Left hindlimb (tissue), 1 donor: ENCODE results near the gene DNAH10.
"Not testable (repeated sequence)": the region's sequence is repeated elsewhere in the genome, so short reads cannot be mapped to it uniquely, and the experiment has no call there.

Experiments used
- DNase-seq: peaks from one replicate; pipeline ENCODE4 v3.0.0-alpha.2; 2018

Gene DNAH10

DNA sequence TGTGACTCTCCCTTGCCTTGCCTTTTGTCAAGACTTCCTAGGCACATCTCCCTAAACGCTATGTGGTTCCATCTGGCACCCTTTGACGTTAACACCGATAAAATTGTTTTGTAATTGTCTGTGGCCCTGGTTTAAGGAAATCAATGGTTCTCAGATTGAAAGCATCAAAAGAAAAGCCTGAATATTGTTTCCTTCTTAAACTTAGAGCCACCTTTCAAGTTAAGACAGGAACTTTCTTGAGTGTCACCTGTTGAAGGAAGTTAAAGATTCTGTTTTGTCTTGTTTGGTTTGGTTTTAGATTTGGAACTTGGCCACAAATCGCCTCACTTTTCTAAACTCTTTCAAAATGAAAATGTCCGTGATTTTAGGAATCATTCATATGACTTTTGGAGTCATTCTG, 14.8 kb upstream of the DNAH10 start:
- no peak for DNase-seq

DNA sequence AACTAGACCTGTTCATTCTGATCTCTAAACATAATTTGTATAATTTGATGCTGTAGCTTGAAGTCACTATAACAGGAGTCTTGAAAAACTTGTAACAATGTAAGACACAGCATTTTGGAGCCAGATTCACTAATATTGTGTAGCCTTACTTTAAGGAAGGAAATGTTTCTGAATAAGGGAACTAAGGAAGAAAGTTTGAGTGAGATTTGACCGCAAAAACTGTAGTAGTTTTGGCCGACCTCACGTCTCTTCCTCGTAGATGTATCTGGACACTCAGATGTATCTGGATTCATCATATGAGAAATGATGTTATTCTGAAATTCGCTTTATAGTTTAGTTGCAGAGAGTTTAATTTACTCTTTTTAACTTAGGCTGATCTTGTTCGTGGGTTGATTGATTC, 13.9 kb upstream of the DNAH10 start:
- DNase-seq: no peak

DNA sequence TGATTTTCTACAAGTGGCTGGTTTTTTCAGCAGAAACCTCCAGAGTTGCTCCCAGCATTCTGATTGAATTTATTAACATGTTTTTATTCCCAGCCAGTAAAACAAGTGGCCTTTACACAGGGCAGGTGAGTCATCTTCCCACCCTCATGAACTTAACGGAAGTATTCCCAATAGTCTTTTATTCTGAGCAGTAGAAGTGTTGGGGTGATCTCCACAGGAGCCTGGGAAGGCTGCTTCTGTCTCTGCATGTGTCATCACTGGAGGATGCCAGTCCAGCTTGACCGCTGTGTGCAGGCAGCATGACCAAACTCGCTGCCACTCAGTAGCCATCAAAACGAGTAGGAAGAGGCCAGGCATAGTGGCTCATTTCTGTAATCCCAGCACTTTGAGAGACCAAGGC, 13.4 kb upstream of the DNAH10 start:
- no peak for DNase-seq

DNA sequence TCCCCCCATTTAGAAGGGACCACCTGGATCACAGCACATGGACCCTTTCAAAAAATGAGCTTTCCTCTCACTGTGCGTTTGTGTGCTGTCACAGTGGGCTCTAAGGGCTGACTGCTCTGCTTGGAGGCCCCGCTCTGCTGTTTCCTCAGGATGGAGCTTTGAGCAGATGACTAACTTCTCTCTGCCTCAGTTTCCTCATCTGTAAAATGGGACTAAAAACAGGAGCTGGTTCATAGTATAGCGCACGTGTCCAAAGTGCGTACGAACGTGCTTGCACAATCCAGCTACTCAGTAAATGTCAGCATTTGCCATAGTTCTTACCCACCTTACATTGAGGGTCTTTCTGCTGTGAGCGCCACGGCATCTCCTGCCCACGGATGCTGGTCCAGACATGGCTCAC, 12.7 kb upstream of the DNAH10 start:
- DNase-seq: no peak

DNA sequence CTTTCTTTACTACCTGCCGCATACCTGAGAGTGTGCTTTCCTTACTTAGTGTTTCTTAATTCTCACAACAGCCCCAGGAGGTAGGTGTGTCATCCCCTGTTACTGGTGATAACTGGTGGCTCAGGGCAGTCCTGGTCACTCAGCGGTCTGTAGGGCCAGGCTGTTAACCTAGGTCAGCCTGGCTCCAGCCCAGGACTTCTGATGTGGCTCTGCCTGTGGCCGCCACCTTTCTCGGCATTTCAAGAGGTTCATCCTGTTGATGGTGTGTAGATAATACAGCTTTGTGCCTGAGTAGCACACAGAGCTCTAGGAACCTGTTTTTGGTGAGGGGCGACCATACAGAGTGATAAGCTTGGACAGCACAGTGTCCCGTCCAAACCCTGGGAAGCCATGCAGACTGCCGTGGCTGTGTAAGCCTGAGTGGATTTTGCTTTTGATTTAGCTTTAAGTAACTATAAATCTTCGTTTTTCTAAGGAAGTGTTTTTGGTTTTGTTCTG, 11.9 kb upstream of the DNAH10 start:
- DNase-seq: no peak

DNA sequence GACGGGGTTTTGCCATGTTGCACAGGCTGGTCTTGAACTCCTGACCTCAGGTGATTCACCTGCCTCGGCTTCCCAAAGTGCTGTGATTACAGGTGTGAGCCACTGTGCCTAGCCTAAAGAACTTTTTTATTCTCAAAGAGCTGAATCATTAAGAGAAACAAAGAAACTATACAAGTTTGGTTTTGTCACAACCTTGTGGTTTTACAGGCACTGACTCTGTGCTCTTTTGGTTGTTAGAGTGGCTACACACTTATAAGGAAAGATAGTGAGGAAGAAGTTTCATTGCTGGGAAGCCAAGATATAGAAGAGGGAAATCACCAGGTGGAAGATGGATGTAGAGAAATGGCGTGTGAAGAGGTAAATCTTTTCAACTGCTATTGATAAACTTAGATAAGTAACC, 10.1 kb upstream of the DNAH10 start:
- DNase-seq: no peak

DNA sequence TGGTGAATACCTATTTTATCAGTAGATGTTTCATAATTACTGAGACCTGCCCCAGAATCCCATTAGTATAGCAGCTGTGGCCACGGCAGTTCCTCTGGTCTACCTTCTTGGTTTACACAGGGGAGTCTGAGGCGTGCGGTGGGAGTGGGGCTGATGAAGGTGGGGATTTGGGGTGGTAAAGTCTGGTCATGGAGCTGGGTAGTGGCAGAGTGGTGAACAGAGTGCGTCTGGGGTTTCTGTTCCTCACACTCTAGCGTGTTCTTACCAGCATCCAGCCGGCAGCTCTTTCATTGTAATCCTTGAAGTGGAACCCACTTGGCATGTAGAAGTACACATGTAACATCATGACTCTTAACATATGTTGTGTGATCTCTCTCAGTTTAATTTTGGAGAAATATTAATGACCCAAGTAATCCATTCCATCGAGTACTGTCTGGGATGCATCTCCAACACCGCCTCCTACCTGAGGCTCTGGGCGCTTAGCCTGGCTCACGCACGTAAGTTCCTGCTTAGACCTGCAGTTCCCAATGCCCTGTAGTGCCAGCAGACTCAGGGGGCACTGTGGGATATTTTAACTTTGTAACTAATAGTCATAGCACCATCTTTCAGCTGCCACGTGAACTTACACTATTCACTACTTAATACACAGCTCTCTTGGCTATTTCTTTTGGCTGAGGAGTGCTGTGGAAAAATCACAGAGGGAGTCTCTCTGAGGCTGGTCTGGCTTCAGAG, 7.9 kb upstream of the DNAH10 start:
- DNase-seq: no peak

DNA sequence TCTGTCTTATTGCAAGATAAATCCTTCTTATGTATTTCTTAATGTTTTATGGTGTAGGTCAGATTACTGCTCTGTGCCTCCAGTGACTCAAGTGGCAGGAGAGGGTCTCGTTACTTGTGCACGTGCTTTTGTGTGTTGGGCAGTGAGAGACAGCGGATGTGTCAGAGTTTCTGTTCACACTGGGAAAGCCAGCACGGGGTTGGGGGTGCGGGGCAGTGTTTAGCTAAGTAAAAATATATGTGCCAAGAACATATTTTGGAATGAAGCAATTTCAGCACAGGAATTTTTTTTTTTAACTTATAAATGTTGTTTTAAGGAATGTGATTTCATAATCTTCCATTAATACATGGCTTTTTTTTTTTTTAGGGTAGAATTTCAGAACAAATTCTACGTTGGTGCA, 4.5 kb upstream of the DNAH10 start:
- DNase-seq: no peak

DNA sequence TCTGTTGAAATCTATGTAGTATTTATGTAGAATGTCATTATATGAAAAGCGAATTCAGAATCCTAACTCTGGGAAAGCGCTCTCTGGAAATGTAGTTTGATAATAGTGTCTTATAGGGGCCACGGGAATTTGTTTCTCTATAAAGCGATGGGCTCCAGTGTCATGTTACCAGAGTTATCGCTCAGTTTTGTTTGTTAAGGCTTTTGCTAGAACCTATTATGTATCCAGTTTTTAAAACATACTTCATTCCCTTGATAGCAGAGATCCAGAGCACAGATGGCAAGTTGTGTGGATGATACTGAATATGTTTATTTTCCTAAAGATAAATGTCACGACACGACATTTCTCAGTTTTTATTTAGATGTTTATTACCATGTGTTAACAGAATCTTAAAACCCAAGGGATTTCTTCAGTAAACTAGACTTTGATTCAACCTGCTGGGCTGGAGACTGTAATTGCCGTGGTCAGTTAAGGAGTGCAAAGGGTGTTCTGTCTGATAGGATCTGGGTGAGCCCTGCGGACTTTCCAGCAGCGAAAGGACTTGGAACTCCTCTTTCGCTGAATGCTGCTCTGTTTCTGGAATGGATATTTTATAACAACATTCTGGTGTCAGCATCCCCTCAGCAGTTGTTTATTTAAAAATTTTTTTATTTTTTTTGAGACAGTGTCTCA, 1.7 kb upstream of the DNAH10 start:
- no peak for DNase-seq

DNA sequence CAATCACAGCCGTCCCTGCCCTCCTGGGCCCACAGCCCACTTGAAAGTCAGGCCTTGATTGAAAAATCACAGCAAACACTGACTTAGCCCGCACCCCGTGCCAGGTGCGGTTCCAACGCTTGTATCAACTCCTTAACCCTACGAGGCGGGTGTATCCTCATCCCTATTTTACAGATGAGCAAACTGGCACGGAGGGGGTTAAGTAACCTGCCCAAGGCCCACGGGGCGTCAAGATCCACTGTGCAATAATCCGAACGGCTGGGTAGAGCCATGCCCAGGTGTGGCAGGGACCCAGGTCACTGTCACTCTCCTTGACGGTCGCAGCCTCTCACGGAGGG, 583 bp downstream of the DNAH10 start:
- no peak for DNase-seq

DNA sequence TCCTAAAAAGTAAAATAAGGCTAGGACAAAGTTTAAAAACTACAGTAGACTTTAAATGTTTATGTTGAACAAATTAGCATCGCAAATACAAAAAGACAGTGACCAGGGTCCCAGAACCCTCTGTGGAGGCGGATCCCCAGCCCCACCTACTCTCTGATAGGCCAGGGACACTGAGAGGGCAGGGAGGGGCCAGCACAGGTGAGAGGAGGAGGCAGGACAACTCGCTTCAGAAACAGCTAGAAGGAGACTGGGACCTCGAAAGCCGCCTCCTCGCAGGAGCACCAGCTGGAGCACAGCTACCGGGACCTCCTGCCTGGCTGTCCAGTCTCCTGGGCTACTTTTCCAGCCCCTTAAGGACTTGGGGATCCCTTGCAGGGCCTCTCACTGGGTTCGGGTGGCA, 992 bp downstream of the DNAH10 start:
- no peak for DNase-seq

DNA sequence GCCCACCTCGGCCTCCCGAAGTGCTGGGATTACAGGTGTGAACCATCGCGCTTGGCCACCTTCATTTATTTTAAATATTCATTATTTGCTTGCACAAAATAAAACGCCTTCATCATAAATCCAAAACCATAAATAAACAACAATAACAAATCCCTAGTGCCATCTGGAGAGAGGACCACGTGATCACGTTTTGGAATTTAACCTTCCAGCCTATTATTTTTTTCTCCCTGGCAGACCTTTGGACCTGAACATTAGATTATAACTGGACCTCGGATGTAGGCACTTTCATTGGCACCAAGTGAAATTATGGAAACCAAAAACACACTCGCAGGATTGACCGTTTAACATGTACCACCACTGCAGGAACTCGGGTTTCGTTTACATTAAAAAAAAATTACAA, 2.0 kb downstream of the DNAH10 start:
- no peak for DNase-seq

DNA sequence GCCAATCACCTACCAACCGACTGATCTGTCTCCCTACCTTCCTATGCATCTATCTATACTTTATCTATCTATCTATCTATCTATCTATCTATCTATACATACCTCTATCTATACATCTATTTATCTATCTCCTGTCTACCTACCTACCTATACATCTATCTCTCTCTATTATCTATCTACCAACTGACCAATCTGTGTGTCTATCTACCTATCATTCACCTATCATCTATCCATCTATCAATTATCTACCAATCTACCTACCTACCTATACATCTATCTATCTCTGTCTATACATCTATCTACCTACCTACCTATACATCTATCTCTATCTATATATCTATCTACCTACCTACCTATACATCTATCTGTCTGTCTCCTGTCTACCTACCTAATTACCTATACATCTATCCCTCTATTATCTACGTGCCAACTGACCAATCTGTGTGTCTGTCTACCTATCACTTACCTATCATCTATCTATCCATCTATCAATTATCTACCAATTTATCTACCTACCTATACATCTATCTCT, 3.5 kb downstream of the DNAH10 start:
- DNase-seq: no peak

DNA sequence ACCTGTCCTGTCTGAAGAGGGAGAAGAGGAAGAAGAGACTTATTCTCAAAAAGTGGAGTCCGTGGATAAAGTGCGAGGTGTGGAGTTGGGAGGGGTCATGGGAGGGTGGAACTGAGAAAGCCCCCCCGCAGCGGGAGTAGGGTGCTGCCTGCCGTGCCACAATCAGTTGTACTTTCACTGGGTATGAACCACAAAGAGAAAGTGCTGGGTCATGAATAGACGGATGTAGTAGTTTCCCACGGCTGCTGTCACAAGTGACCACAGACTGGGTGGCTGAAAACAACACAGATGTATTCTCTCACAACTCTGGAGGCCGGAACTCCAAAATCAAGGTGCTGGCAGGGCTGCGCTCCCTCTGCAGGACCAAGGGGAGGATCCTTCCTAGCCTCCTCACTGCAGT, 5.5 kb downstream of the DNAH10 start:
- no peak for DNase-seq

DNA sequence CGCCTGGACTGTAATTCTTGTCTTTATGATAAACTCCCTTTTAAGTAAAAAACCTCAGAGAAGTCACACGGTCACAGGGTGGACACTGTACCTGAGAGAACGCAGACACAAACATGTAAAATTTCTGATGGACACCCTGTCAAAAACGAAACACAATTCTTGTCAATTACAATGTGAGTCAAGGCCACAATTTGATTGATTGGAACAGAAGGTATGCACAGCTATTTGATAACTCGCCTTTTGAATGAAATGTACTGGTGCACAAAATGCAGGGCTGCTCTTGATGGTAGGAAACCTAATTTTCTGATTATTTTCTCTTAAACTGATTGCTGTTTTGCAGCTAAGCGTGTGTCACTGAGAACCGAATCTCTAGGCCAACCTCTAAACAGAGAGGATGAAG, 9.2 kb downstream of the DNAH10 start:
- no peak for DNase-seq

DNA sequence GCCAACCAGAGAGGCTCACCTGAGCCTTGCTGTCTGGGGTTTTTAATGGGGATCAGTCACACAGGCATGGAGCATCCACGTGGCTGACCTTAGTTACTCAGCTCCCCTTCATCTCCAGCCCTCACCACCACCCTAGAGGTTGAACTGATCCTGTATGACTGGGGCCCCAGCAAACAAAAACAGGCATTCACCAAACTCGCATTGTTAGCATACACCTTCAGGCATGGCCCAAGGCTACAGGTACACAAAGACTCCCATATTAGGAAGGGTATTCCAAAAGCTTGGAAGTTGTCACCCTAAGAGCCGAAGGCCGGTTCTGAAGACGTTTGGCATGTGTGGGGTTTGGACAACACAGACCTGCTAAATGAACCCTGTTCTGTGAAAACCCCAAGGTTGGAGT, 10.0 kb downstream of the DNAH10 start:
- no peak for DNase-seq

DNA sequence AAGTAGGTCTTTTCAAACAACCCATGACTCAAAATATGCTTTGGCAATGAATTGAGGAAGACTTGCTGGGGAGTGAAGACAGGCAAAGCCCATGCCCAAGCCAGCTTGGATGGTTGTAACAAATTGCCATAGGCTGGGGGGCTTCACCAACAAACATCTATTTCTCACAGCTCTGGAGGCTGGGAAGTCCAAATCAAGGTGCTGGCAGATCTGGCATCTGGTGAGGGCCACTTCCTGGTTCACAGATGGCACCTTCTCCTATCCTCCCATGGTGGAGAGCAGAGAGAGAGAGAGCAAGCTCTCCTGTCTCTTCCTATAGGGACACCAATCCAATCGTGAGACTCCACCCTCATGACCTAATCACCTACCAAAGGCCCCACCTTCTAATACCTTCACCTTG, 11.3 kb downstream of the DNAH10 start:
- no peak for DNase-seq

DNA sequence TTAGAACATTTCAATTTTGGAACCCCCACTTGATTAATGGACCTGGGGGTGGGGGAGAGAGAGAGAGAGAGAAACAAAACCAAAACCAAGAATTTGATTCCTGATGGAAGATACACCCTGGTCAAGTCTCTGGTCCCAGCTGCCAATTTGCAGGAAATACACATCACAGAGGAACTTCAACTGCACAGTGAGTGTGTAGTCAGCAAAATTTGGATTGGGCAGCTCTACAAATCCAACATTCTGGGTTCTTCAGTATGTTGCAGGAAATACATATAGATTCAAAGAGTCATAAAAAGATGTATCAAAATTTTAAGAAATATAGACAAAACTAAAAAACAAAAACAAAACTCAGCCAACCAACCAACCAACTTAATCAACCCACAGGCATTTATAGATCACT, 17.4 kb downstream of the DNAH10 start:
- DNase-seq: no peak

DNA sequence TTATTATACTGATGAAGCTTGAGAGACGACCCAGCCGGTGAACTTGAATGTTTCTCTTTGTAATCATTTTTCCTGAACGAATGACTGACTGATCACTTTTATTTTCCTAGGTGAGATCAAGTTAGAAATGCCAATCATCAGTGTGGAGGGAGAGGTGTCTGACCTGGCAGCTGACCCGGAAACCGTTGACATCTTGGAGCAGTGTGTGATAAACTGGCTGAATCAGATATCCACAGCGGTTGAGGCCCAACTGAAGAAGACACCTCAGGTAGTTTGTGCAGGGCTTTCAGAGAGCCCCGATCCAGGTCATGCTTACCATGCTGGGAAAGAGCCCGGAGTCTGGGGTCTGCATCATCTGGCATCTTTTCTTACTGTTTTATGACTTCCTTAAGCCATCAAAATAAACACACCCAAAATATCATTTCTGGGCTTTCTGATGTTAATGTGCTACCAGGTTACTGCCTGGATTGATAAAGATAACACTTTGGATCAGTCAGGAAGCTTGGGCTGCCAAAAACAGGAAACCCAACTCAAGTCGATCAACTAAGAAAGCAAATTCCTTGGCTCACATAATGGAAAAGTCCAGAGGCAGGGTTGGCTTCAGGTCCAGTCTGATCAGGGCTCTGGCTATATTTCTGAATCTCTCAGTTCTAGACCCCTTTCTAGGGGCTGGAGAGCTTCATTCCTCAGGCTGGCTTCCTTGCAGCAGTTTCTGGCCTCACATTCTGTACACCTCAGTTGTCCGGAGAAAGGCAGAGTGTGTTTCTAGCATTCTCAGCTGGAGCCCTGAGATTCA, 21.1 kb downstream of the DNAH10 start:
- DNase-seq: no peak

DNA sequence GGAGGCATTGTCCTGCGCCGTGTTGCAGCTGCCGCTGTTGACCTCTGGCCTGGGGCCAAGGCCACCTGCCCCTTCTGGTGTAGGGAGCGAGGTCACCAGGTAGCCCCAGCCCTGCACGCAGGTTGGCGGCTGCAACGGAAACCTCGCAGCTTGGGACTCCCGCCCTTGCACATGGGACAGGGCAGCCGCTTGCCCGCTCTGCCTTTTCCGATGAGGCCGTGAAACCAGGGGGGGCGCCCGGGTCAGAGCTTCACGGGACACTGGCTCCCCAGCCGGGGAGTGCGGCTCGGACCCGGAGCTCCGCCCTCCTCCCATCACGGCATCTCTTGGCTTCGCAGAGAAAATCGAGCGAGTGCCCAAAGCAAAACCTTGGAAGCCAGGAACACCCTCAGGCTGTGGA, 25.4 kb downstream of the DNAH10 start:
- DNase-seq: no peak

DNA sequence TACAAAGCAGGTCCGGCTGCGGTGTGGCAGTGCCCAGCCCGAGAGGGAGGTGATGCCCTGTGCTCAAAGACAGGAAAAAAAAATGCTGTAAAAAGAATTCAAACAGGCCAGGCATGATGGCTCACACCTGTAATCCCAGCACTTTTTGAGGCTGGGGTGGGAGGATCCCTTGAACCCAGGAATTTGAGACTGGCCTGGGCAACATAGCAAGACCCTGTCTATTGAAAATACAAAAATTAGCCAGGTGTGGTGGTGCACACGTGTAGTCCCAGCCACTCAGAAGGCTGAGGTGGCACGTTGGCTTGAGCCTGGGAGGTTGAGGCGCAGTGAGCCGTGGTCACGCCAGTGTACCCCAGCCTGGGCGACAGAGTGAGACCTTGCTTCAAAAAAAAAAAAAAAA, 26.4 kb downstream of the DNAH10 start:
- DNase-seq: no peak

DNA sequence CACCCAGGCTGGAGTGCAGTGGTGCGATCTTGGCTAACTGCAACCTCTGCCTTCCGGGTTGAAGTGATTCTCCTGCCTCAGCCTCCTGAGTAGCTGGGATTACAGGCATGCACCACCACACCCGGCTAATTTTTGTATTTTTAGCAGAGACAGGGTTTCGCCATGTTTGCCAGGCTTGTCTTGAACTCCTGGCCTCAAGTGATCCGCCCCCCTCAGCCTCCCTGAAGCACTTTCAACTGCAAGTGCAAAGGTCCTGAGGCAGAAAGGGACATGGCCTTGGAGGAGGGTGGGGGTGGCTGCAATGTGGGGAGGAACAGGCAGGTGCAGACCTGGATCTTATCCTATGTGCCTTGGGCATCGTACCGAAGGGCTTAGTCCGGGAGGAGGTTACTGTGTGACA, 27.3 kb downstream of the DNAH10 start:
- DNase-seq: not testable (repeated sequence)

DNA sequence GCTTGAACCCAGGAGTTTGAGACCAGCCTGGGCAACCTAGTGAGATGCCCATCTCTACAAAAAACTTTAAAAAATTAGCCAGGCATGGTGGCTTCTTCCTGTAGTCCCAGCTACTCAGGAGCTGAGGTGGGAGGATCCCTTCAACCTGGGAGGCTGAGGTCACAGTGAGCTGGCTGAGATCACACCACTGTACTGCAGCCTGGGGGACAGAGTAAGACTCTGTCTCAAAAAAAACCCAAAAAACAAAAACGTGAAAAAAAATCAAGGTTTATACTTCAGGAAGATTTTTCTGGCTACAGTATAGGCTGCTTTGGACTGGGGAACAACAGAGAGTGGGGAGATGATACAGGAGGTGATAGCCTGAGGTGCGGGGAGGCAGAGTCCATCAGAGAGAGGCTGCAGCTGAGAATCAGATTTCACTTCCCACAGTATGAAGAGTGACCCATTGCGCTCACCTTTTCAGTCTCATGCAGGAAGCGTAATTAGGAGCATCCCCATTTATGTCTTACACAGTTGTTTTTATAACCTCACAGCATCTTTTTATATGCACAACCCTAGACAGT, 28.9 kb downstream of the DNAH10 start:
- DNase-seq: no peak

DNA sequence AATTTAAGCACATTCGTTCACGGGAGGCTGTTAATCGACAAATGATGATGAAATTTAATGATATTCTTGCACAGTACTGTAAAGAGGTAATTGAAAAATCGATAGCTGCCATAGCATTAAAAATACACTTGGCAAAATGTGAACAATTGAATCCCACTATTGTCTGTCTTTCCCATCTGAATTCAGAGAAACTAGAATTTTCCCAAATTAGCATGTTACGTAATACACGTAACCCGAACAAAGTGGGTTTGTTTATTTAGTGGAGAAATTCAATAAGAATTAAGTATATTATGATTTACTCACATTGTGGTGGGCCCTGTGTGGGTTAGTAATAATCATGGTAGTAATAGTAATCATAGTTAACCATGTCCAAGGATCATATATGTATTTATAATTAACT, 31.9 kb downstream of the DNAH10 start:
- no peak for DNase-seq
